ENCODE data around the gene FIG4.
"Not testable (repeated sequence)": the region's sequence is repeated elsewhere in the genome, so short reads cannot be mapped to it uniquely, and the experiment has no call there.

The FIG4 gene

GRCh38 chr6:109824105-109824504 is 133.0 kb downstream of the FIG4 start:
- Histone ChIP-seq H3K27ac (ENCODE audit: low read depth, low read length) (no peak overlapping the region), H3K4me2 (ENCODE audit: low read length) (no peak overlapping the region), H3K4me1 (ENCODE audit: control insufficient read depth, low read length) (peaks cover 22% of the 10 kb centered on the region), H3K27me3 (ENCODE audit: control insufficient read depth, low read length) (no peaks in the 10 kb centered on the region), H3K79me2 (ENCODE audit: control insufficient read depth, low read length) (no peaks in the 10 kb centered on the region), H3K9me2 (replicated peaks; ENCODE audit: control insufficient read depth, low read length) (no peaks in the 10 kb centered on the region), H3K9me3 (ENCODE audit: control insufficient read depth, insufficient read depth, low read length) (no peaks in the 10 kb centered on the region), H3F3A (ENCODE audit: control insufficient read depth, insufficient read depth) (peaks cover 3% of the 10 kb centered on the region; the same call in 1 of the 2 replicates), H3K4me3 (ENCODE audit: low read length) (no peak overlapping the region), H4K20me1 (ENCODE audit: control insufficient read depth, insufficient read depth, low read depth, low read length) (no peaks in the 10 kb centered on the region), H3K36me3 (ENCODE audit: control insufficient read depth, low read length) (no peaks in the 10 kb centered on the region)
- TF ChIP-seq CTCF (IDR thresholded peaks at IDR 0.05; ENCODE audit: low read depth, low read length, poor library complexity, severe bottlenecking), result no peak
- no peak for TF ChIP-seq EZH2phosphoT487 (IDR thresholded peaks at IDR 0.05; ENCODE audit: borderline replicate concordance, low read length)

GRCh38 chr6:109826551-109826950 is 135.5 kb downstream of the FIG4 start:
- TF ChIP-seq CTCF (IDR thresholded peaks at IDR 0.05; ENCODE audit: low read depth, low read length, poor library complexity, severe bottlenecking) (no peak), EZH2phosphoT487 (IDR thresholded peaks at IDR 0.05; ENCODE audit: borderline replicate concordance, low read length) (no peak)
- Histone ChIP-seq H4K20me1 (ENCODE audit: control insufficient read depth, insufficient read depth, low read depth, low read length) (no peaks in the 10 kb centered on the region), H3K4me1 (ENCODE audit: control insufficient read depth, low read length) (peaks cover 3% of the 10 kb centered on the region; the same call in 1 of the 2 replicates), H3K4me2 (ENCODE audit: low read length) (no peak overlapping the region), H3K9me3 (ENCODE audit: control insufficient read depth, insufficient read depth, low read length) (no peaks in the 10 kb centered on the region), H3K4me3 (ENCODE audit: low read length) (no peak overlapping the region), H3F3A (ENCODE audit: control insufficient read depth, insufficient read depth) (no peaks in the 10 kb centered on the region), H3K27ac (ENCODE audit: low read depth, low read length) (no peak overlapping the region), H3K9me2 (replicated peaks; ENCODE audit: control insufficient read depth, low read length) (no peaks in the 10 kb centered on the region), H3K79me2 (ENCODE audit: control insufficient read depth, low read length) (no peaks in the 10 kb centered on the region), H3K36me3 (ENCODE audit: control insufficient read depth, low read length) (no peaks in the 10 kb centered on the region), H3K27me3 (ENCODE audit: control insufficient read depth, low read length) (no peaks in the 10 kb centered on the region)

- not testable (repeated sequence) for H3K27me3 ChIP-seq (ENCODE audit: control insufficient read depth, low read length); H3K4me1 ChIP-seq (ENCODE audit: control insufficient read depth, low read length); H3K4me3 ChIP-seq (ENCODE audit: low read length); H3K79me2 ChIP-seq (ENCODE audit: control insufficient read depth, low read length); H4K20me1 ChIP-seq (ENCODE audit: control insufficient read depth, insufficient read depth, low read depth, low read length); H3F3A ChIP-seq (ENCODE audit: control insufficient read depth, insufficient read depth); H3K27ac ChIP-seq (ENCODE audit: low read depth, low read length); H3K9me3 ChIP-seq (ENCODE audit: control insufficient read depth, insufficient read depth, low read length); H3K4me2 ChIP-seq (ENCODE audit: low read length); H3K9me2 ChIP-seq (replicated peaks; ENCODE audit: control insufficient read depth, low read length); H3K36me3 ChIP-seq (ENCODE audit: control insufficient read depth, low read length)
These were observed 140.3 kb downstream of the FIG4 start for GRCh38 chr6:109831352-109831751.

GRCh38 chr6:109834131-109834530 is 143.0 kb downstream of the FIG4 start:
- Histone ChIP-seq H3K4me2 (ENCODE audit: low read length) (no peak overlapping the region), H4K20me1 (ENCODE audit: control insufficient read depth, insufficient read depth, low read depth, low read length) (no peaks in the 10 kb centered on the region), H3K4me3 (ENCODE audit: low read length) (no peak overlapping the region)

More at GRCh38 chr6:109834131-109834530, 143.0 kb downstream of the FIG4 start:
- Histone ChIP-seq H3K27ac (ENCODE audit: low read depth, low read length) (no peak overlapping the region), H3F3A (ENCODE audit: control insufficient read depth, insufficient read depth) (no peaks in the 10 kb centered on the region), H3K79me2 (ENCODE audit: control insufficient read depth, low read length) (no peaks in the 10 kb centered on the region), H3K4me1 (ENCODE audit: control insufficient read depth, low read length) (no peaks in the 10 kb centered on the region), H3K27me3 (ENCODE audit: control insufficient read depth, low read length) (no peaks in the 10 kb centered on the region), H3K36me3 (ENCODE audit: control insufficient read depth, low read length) (no peaks in the 10 kb centered on the region), H3K9me2 (replicated peaks; ENCODE audit: control insufficient read depth, low read length) (no peaks in the 10 kb centered on the region), H3K9me3 (ENCODE audit: control insufficient read depth, insufficient read depth, low read length) (no peaks in the 10 kb centered on the region)
- TF ChIP-seq EZH2phosphoT487 (IDR thresholded peaks at IDR 0.05; ENCODE audit: borderline replicate concordance, low read length), result no peak
- TF ChIP-seq CTCF (IDR thresholded peaks at IDR 0.05; ENCODE audit: low read depth, low read length, poor library complexity, severe bottlenecking), result no peak
